Left hindlimb (tissue), 1 donor: ENCODE data around the gene PRSS21.

ENCODE experiments used
- DNase-seq: peaks from one replicate; pipeline ENCODE4 v3.0.0-alpha.2; 2018

Gene PRSS21

DNA sequence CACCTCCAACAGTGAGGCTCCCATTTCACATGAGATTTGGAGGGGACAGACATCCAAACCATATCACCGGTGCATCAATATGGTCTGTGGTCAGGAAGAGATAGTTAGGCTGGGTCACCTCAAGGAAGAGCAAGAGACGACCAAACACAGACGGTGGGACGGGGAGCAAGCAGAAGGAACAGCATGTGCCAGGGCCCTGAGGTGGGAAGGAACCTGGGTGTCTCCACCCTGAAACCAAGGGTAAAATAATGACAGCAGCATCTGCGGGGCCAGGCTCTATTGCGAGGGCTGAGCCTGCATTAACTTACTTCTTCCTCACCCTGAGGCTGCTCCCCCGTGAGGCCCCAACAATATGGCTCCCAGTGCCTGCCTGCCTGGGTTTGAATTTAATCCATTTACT is 8.9 kb upstream of the PRSS21 start:
- DNase-seq, result no peak

DNA sequence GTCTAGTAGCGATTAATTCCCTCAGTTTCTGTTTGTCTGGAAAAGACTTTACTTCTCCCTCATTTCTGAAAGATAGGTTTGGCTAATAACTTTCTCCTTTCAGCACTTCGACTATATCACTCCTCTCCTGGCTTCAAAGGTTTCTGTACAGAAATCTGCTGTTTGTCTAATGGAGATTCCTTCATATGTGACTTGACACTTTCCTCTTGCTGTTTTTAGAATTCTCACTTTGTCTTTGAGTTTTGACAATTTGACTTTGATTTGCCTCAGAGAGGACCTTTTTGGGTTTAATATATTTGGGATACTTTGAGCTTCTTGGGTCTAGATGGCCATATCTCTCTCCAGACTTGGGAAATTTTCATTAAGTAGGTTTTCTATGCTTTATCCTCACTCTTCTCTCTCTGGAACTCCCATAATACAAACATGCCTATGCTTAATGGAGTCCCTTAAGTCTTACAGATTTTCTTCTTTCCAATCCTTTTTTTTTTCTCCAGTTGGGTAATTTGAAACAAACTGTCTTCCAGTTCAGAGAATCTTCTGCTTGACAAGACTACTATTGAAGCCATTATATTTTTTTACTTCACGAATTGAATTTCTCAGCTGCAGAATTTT is 7.8 kb upstream of the PRSS21 start:
- no peak for DNase-seq

DNA sequence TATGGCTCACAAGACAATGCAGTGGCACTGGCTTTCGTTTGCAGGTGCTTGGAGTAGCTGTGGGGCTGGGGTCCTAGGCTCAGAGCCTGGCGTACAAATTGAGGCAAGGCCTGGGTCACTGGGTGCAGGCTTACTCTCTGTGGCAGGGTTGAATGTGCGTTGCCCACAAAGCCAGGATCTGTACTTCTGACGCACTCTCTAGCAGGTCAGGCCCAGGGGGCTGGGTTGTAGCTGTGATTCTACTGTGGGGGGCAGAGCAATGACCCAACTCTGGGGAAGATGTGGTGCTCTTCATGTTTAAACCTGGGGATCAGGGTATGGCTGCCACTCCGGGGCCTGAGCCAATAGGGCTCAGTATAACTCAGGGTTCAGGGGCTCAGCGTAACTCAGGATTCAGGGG is 6.4 kb upstream of the PRSS21 start:
- DNase-seq, result no peak

DNA sequence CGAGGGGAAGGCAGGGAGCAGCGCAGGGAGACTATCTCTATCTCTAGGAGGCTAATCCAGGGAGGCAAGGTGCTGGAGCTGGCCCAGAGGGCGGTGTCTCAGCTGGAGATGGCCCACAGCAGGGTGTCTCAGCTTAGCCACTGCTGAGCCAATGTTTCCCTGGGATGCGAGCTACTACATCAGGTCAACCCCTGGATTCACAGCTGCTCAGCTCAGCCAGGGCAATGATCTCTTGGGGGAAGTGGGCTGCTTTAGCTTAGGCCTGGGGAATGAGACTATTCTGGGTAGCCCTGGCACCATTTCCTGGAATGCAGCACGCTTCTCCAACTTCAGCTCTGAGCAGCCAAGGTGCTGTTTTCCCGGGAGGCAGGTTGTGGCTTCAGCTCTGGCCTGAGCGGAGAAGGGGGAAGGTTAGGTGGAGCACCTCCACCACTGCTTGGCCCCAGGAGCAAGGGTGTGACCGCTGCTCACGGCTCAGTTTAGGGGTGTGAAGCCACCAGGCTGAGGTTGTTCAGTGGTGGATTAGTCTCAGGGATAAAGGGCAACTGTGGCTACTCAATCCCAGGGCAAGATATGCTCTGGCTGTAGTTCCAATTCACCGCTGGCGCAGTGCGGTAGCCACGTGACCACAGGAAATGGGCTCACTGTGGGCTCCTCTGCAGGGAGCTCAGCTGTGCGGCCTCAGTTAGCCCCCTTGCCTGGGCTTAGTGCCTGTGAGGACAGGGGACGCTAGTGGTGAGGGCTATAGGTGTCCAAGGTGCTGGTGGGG is 5.2 kb upstream of the PRSS21 start:
- DNase-seq, result no peak

DNA sequence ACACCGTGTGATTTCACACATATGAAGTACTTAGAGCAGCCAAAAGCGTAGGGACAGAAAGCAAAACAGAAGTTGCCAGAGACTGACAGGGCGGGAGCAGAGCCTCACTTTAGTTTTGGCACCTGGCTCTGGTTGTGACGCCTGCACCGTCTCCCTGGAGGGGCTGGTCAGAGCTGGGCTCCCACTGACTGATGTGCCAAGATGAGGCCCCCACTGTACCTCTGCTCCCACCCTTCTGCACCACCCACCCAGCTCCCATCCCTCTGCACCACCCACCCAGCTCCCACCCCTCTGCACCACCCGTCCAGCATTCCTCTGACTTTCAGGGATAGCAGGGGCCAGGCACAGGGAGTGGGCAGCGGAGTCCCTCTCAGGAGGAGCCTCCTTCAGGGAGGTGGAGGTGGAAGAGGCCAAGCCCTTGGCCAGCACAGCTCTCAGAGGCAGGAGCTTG is 3.2 kb upstream of the PRSS21 start:
- DNase-seq, result no peak

DNA sequence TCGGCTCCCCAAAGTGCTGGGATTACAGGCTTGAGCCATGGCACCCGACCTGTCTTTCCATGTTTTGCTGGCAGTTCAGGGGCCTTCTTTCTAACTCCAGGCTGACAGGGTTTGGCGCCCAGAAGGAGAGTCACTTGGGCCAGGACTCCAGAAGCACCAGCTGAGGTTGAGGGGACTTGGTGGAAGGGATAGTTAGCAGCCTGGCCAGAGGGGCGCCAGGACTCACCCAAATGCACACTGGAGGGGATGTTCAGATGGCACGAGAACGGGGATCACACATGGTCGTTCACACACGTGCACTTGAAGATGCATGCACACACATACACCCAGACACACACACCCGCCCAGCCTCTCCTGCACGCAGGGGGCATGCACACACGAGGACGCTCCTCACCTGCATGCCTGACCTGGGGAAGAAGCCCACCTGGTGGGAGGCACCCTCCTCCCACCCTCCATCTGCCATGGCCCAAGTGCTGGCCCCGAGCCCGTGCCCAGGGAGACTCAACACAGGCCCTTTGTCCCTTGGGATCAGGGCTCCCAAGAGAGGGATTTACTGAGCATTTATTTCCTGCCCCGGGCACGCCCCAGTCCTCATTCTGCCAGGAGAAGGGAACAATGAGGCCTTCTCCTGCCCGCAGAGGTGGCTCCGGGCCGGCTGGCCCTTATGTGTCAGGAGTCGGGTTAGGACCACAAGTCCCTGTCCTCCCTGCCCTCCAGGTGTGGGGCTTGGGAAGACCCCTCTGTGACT is 2.3 kb upstream of the PRSS21 start:
- no peak for DNase-seq

DNA sequence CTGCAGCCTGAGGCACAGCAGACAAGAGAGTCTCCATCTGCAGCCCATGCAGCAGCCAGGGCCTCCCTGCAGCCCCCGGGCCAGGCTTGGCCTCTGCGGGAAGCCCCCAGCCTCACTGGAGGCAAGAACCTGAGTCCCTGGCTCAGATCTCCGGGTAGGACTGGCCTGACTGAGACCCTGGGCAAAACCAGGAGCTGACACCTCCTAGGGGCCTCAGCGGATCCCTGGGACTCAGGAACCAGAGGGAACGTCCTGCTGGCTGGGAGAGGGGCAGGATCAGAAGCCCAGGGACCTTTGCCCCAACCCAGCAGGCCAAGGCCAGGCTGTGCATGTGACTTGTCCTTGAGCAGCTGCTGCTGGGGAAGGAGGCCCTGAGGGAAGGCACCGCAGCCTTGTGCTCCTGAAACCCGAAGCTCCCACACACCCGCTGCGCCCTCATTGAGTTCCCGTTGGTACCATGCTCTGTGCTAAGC is 1.7 kb upstream of the PRSS21 start:
- DNase-seq, result no peak

DNA sequence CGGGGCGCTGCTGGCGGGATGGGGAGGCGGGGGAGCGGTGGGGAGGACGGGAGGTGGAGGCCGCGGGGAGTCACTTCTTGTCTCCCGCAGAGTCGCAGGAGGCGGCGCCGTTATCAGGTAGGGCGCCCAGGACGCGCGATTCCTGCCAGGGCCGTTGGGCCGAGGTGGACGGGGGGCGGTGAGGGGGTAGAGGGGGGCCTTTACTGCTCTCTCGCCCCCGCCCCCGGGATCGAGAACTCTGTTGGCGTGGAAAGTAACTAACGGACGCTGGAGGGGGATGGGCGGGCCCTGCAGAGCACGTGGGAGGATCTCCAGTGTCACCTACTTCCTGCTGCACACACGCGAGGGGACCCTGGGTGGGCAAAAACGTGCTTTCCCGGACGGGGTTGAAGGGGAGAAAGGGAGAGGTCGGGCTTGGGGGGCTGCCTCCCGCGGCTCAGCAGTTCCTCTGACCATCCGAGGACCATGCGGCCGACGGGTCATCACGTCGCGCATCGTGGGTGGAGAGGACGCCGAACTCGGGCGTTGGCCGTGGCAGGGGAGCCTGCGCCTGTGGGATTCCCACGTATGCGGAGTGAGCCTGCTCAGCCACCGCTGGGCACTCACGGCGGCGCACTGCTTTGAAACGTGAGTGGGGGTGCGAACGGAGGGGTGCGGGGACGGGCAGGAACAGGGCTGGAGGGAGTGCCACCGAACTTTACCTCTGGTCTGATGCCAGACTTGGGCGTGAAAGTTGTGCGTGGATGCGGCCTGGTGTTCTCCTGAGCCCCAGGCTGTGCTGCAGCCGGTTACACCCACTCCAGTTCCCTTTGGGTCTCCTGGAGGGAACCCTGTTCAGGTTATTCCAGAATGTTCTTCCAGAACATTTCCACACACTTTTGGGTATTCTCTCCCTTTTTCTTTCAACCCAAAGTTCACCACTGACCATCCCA is 569 bp downstream of the PRSS21 start:
- DNase-seq, result no peak

DNA sequence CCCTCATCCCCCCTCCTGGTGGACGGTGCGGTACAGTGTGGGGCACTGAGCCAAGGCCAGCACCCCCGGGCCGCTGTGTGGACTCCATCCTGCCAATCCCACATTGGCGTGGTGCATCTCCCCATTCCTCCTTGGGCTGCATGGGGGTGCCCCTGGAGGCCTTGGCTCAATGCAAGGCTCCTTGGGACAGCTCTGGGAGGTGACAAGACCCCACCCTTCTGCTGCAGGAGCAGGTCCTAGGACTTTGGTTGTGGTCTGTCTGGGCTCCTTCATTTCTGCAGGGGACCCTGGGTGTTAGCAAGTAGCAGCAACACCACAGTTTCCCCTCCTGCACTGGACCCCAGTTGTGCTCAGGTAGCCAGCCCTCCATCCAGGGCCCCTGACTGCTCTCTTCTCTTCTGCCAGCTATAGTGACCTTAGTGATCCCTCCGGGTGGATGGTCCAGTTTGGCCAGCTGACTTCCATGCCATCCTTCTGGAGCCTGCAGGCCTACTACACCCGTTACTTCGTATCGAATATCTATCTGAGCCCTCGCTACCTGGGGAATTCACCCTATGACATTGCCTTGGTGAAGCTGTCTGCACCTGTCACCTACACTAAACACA is 1.3 kb downstream of the PRSS21 start:
- no peak for DNase-seq

DNA sequence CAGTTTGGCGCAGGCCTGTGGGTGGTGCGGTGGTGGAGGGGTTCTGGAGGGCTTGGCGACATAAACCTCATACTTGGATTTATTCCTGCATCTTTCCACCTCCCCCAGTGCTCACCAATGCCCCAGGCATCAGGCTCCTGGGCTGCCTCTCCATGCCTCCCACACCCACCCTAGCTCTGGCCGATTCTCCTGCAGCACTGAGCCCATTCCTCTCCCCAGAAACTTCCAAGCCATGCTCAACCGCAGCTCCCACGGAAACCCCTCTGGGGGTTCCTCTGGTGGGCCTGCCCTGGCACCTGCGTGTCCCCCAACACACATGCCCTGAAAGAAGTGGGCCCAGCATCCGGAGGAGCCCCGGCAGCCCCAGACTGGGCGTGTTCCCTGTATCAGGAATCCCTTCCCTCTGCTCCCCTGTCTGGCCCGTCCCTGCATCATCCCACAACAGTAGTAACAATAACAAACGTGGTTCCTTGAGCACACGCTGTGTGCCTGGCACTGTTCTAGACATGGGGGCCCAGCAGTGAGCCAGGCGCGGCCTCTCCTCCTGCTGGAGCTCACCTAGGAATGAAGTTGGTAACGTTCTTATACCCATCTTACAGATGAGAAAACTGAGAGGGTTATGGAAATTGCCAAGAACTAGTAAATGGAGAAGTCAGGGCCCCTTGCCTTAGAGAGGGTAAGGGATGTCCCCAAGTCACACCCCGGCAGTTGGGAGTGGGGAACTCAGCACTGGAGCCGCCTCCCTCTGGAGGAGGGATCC is 2.3 kb downstream of the PRSS21 start:
- DNase-seq, result no peak

DNA sequence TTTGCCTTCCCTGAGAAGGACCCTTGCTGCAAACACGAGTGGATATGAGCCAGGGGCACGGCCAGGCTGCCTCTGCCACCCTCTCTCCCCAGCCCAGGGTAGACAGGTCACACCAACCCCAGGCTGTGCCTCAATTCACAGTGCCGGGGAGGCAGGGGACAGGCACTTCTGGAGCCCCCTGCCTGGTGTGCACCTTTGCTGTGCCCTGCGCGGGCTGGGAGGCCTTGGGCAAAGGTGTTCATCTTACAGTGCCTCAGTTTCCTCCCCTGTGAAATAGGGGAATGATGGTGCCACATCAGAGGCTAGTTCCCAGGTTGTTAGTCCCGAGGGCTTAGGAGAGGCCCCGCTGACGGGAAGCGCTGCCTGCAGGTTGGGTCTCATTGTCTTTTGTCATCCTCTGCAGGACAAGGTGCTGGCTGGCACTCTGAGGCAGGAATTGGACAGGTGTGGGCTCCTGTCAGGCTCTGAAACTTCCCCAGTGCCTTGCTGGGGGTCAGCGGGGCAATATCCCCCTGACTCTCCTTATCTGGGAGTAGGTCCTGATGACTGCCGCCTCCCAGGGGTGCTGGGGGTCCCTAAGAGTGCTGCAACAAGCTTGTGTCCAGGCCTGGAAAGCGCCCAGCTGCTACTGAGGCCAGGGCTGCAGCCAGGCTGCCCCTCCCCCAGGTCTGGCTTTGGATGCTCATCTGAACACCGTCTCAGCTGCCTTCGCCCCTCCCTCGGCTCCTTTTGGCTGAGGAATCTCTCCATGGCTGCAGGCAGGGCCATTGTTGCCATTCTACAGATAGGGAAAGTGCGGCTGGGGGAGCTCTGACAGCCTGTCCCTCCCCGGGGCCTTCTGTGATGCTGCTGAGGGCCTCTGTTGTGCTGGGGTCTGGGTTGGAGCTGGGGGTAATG is 3.1 kb downstream of the PRSS21 start:
- no peak for DNase-seq

DNA sequence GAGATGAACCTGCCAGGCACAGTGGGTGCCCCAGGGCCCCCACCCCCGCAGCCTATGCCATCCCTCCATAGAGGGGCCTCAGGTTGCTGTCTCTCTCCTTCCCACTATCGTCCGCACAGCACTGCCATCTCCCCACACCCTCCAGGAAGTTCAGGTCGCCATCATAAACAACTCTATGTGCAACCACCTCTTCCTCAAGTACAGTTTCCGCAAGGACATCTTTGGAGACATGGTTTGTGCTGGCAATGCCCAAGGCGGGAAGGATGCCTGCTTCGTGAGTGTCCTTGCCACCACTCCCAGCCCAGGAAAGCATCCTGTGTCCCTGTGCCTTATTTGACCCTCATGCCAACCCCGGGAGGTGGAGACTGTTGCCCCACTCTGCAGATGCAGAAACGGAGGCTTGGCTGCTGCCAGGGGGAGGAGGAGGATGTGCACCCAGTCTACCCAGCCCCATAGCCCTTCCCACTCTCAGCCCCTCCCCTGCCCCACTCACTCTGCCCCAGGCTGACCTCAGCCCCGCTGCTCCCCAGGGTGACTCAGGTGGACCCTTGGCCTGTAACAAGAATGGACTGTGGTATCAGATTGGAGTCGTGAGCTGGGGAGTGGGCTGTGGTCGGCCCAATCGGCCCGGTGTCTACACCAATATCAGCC is 3.9 kb downstream of the PRSS21 start:
- no peak for DNase-seq

DNA sequence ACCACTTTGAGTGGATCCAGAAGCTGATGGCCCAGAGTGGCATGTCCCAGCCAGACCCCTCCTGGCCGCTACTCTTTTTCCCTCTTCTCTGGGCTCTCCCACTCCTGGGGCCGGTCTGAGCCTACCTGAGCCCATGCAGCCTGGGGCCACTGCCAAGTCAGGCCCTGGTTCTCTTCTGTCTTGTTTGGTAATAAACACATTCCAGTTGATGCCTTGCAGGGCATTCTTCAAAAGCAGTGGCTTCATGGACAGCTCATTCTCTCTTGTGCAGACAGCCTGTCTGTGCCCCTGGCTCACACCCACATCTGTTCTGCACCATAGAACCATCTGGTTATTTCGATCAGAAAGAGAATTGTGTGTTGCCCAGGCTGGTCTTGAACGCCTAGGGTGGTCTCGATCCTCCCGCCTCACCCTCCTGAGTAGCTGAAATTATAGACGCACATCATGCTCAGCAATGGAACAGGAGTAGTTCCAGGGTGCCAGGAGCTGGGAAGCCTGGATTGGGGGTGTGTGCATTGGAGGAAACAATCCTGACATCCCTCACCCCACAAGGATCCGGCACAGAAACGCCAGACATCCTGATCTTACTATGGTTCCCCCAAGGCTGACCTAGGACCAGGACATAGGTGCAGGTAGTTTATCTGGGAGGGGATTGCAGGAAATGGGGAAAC is 4.6 kb downstream of the PRSS21 start:
- DNase-seq, result no peak

DNA sequence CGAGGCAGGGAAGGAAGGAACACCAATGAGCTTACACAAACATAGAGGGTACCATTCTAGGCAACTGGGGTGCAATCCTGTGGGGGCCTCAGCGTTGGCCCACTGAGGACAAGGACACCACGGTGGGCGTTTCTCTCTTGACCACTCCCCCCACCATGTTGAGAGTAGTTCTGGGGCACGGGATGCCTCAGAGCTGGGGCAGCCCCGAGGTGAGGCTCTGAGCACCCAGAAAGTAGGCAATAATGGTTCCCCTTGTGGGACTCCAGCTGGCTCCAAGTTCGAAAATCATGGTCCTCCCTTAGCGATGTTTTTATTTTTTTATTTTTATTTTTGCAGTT is 5.1 kb downstream of the PRSS21 start:
- DNase-seq, result no peak

DNA sequence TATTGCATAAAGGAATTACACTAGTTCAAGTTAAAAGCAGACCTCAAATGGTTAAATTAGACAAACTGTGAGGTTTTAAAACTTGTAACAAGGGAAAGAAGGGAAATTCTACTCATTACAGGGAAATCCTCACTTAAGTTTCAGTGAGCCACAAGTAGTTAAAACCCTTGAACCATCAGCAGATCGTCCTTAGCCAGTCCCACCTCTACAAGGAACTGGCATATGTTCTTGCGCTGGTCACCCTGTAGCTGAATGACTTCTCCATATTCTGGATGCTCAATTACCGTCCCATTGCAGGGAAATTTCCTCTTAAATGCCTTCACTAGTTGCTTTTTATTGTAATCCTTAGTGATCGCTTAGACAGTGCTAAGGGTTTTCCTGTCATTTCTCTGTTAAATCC is 5.5 kb downstream of the PRSS21 start:
- no peak for DNase-seq

DNA sequence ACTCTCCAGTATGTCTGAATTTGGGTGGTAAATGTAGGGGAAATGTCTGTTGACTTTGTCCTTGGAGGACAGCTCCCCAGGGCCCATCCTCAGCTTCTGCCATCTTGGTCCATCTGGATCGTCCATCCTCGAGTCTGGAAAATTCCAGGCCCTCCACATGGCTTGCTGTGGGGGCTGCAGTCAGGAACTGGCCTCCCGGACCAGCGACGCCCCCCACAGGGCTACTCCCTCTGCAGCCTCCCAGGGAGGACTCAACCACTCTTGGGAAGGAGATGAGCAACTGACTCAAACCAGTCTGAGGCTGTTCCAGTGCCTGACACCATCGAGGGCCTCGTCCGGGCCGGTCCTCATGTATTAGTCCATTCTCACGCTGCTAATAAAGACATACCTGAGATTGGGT is 7.6 kb downstream of the PRSS21 start:
- DNase-seq, result no peak

DNA sequence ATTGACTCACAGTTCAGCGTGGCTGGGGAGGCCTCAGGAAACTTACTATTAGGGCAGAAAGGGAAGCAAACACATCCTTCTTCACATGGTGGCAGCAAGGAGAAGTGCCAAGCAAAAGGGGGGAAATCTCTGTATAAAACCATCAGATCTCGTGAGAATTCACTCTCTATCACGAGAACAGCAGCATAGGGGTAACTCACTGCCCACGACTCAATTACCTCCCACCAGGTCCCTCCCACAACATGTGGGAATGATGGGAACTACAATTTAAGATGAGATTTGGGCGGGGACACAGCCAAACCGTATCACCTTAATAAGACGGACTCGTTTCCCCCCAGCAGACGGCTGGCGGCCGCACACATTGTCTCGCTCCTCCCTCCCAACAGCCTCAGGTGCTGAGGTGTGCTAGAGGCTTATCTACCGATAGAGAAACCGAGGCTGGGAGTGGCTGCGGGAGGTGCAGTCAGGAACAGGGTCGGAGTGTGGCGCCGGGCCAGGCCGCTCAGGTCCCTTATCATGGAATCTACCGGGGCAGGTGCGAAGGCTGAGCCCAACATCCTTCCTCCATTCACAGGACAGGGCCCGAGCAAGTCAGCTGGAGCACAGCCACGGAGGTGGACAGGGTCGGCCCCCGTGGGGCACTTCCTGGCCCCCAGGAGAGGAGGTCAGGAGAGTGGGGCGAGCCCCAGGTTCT is 8.2 kb downstream of the PRSS21 start:
- no peak for DNase-seq

DNA sequence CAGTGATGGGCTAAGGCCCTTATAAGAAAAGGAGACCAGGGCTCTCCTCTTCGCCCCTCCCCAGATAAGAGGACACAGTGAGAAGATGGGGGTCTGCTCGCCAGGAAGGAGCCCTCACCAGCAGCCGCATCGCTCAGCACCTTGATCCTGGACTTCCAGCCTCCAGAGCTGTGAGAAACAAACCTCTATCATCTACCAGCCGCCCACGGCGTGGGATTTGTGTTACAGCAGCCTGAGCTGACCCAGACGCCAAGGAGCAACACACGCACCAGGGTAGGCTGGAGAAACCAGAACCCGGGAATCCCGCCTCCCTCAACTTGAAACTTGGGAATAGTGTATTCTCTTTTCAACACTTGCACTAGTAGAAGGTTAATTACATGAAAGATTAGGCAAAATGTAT is 8.9 kb downstream of the PRSS21 start:
- no peak for DNase-seq
